B cell (primary cell): ENCODE results near the gene NBAS. TPM values are rescaled to one million over a fixed set of nuclear protein-coding genes. Genes with fewer than 3 reads are reported as not detected.
"Not testable (repeated sequence)": the region's sequence is repeated elsewhere in the genome, so short reads cannot be mapped to it uniquely, and the experiment has no call there.

Experiments used
- ATAC-seq: fragments of 200-7000 bp; cut with Tn5 transposase; one replicate; pipeline ENCODE4 v1.10.0; 2021; ENCODE audit warnings: low read depth, mild to moderate bottlenecking, moderate number of reproducible peaks, moderate library complexity
- CTCF ChIA-PET: fragments of 350-600 bp; sonication (Branson Sonifier 250); formaldehyde crosslinking; loops from one replicate; lab custom pipeline; 2021; ENCODE audit warnings: antibody characterized with exemption, inconsistent platforms; lab: Charles Lee
- POLR2A ChIA-PET: fragments of 350-600 bp; sonication (Branson Sonifier 250); formaldehyde crosslinking; loops from one replicate; lab custom pipeline; 2021; ENCODE audit warnings: antibody characterized with exemption; lab: Charles Lee
- DNase-seq: peaks from one replicate; pipeline ENCODE4 v3.0.0; 2013
- H2AFZ ChIP-seq: 2 replicates; pipeline ENCODE4 v1.6.1; 2012; ENCODE audit warnings: mild to moderate bottlenecking, low read depth, low read length; ENCODE audit not compliant: insufficient read depth, poor library complexity, severe bottlenecking
- H3K27ac ChIP-seq, 2 donors: 1 replicate in 1 of 2; 2 replicates in 1 of 2; pipeline ENCODE4 v1.5.1; 2012 to 2013; ENCODE audit warnings: low read length in 2 of 2, mild to moderate bottlenecking in 2 of 2, moderate library complexity in 1 of 2
- H3K27me3 ChIP-seq, 4 experiments: fragments of 200-600 bp in 1 of 4; sonication (generic) in 1 of 4; replicated peaks in 1 of 4; 1 replicate in 2 of 4; 2 replicates in 2 of 4; pipeline versions ENCODE4 v1.6.1 to v1.7.0; 2013 to 2016; ENCODE audit warnings: low read length in 3 of 4, mild to moderate bottlenecking in 2 of 4, mixed read lengths in 1 of 4, moderate library complexity in 1 of 4; ENCODE audit not compliant: insufficient read depth in 4 of 4, control insufficient read depth in 3 of 4; ENCODE audit errors: control extremely low read depth in 1 of 4
- H3K36me3 ChIP-seq, 2 experiments: replicated peaks in 1 of 2; 1 replicate in 1 of 2; 2 replicates in 1 of 2; pipeline versions ENCODE4 v1.6.1 to v1.7.1; 2013; ENCODE audit warnings: low read length in 1 of 2; ENCODE audit not compliant: insufficient read depth in 2 of 2, control insufficient read depth in 1 of 2; ENCODE audit errors: control extremely low read depth in 1 of 2, extremely low read depth in 1 of 2
- H3K4me1 ChIP-seq, 2 donors: fragments of 200-600 bp in 1 of 2; sonication (generic) in 1 of 2; 1 replicate in 1 of 2; 2 replicates in 1 of 2; pipeline versions ENCODE4 v1.5.1 to v1.6.1; 2013 to 2017; ENCODE audit warnings: low read length in 2 of 2; ENCODE audit not compliant: control insufficient read depth in 2 of 2, insufficient read depth in 2 of 2
- H3K4me2 ChIP-seq: replicated peaks from 2 replicates; pipeline ENCODE3; 2012; ENCODE audit warnings: mild to moderate bottlenecking, low read depth, low read length; ENCODE audit not compliant: poor library complexity, severe bottlenecking
- H3K4me3 ChIP-seq, 5 experiments: fragments of 200-600 bp in 1 of 5; sonication (generic) in 1 of 5; 1 replicate in 3 of 5; 2 replicates in 2 of 5; pipeline versions ENCODE4 v1.5.1 to v1.7.0; 2011 to 2016; ENCODE audit warnings: low read length in 4 of 5, mild to moderate bottlenecking in 4 of 5, low read depth in 2 of 5, control low read depth in 1 of 5, moderate library complexity in 1 of 5; ENCODE audit not compliant: insufficient read depth in 1 of 5; ENCODE audit errors: control extremely low read depth in 1 of 5, extremely low read depth in 1 of 5
- H3K79me2 ChIP-seq: fragments of 200-600 bp; sonication (generic); one replicate; pipeline ENCODE4 v1.6.0; 2016; ENCODE audit warnings: low read length; ENCODE audit not compliant: control insufficient read depth, insufficient read depth
- H3K9ac ChIP-seq: fragments of 200-600 bp; sonication (generic); 2 replicates; pipeline ENCODE4 v1.6.1; 2017; ENCODE audit warnings: mild to moderate bottlenecking, low read length, moderate library complexity
- H3K9me3 ChIP-seq, 3 donors: one replicate each; pipeline versions ENCODE4 v1.6.1 to v1.7.1; 2013; ENCODE audit warnings: low read length in 2 of 3; ENCODE audit not compliant: control insufficient read depth in 2 of 3, insufficient read depth in 1 of 3; ENCODE audit errors: control extremely low read depth in 1 of 3
- H4K20me1 ChIP-seq: 2 replicates; pipeline ENCODE4 v1.6.0; 2012; ENCODE audit warnings: mild to moderate bottlenecking, low read length; ENCODE audit not compliant: insufficient read depth, control insufficient read depth, poor library complexity, severe bottlenecking
- H3K27ac Mint-ChIP-seq: one replicate; pipeline ENCODE4 v1.8.0; 2021; ENCODE audit warnings: mixed read lengths
- H3K27me3 Mint-ChIP-seq: one replicate; pipeline ENCODE4 v1.8.0; 2021; ENCODE audit warnings: mixed read lengths
- H3K4me1 Mint-ChIP-seq: one replicate; pipeline ENCODE4 v1.8.0; 2021; ENCODE audit warnings: mixed read lengths
- H3K4me3 Mint-ChIP-seq: one replicate; pipeline ENCODE4 v1.8.0; 2021; ENCODE audit warnings: mixed read lengths
- H3K9me3 Mint-ChIP-seq: one replicate; pipeline ENCODE4 v1.8.0; 2022; ENCODE audit warnings: mixed read lengths; ENCODE audit not compliant: insufficient read depth
- EZH2 ChIP-seq: IDR thresholded peaks from 2 replicates; pipeline ENCODE4 v1.6.1; 2012; ENCODE audit warnings: borderline replicate concordance, low read depth, mild to moderate bottlenecking, moderate library complexity, low read length; ENCODE audit not compliant: insufficient read depth, poor library complexity, severe bottlenecking
- WGBS: methylation state at CpG from one replicate; pipeline ENCODE4 v1.1.5; 2013; ENCODE audit warnings: missing lambda C conversion rate; ENCODE audit not compliant: insufficient coverage; 5-methylcytosine and 5-hydroxymethylcytosine counted together
- intact Hi-C: fragments of 100-400 bp; cut with micrococcal nuclease; formaldehyde crosslinking; loops from one replicate; pipeline ENCODE4 v1.10.0; 2022
- polyA plus RNA-seq: library from polyadenylated mRNA; depleted of rRNA; stranded (reverse); fragments of >200 nt; gene quantifications from 2 replicates; pipeline ENCODE4 v1.2.3, GENCODE V29; 2012
- total RNA-seq, 2 donors: library from RNA; stranded (reverse); fragments of 120-200 nt in 1 of 2; gene quantifications; 1 replicate in 1 of 2; 2 replicates in 1 of 2; pipeline versions ENCODE4 v1.2.3 to v1.2.4, GENCODE V29; 2013 to 2022
- TF ChIP-seq, protein P1 (sequence below): fragments of 200-600 bp; IDR thresholded peaks from one replicate; pipeline ENCODE4 v1.8.0; 2022; ENCODE audit warnings: antibody characterized with exemption, mild to moderate bottlenecking

The NBAS gene
- total and polyA plus RNA-seq, 2 donors (not counting 1 experiment from before 2014, with no cell fraction given) = 10.6 to 37.3 TPM

DNA sequence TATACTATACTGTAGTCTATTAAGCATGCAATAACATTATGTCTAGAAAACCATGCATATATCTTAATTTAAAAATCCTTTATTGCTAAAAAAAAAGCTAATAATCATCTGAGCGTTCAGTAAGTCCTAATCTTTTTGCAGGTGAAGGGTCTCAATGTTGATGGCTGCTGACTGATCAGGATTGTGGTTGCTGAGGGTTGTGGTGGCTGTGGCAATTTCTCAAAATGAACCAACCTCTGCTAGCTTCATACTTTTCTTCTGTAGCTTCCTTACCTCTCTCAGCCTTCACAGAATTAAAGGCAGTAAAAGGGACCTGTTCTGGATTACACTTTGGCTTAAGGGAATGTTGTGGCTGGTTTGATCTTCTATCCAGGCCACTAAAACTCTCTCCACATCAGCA, 235.8 kb downstream of the NBAS start:
- no peak for TF ChIP-seq EZH2
- TF ChIP-seq, protein P1, sequence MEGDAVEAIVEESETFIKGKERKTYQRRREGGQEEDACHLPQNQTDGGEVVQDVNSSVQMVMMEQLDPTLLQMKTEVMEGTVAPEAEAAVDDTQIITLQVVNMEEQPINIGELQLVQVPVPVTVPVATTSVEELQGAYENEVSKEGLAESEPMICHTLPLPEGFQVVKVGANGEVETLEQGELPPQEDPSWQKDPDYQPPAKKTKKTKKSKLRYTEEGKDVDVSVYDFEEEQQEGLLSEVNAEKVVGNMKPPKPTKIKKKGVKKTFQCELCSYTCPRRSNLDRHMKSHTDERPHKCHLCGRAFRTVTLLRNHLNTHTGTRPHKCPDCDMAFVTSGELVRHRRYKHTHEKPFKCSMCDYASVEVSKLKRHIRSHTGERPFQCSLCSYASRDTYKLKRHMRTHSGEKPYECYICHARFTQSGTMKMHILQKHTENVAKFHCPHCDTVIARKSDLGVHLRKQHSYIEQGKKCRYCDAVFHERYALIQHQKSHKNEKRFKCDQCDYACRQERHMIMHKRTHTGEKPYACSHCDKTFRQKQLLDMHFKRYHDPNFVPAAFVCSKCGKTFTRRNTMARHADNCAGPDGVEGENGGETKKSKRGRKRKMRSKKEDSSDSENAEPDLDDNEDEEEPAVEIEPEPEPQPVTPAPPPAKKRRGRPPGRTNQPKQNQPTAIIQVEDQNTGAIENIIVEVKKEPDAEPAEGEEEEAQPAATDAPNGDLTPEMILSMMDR = no peak
- Histone ChIP-seq H3K4me1 (no peaks in the 10 kb centered on the region), H3K9ac (no peak overlapping the region), H4K20me1 (no peaks in the 10 kb centered on the region), H3K79me2 (no peaks in the 10 kb centered on the region), H2AFZ (no peak overlapping the region), H3K36me3 (peaks cover 17 to 24% of the 10 kb centered on the region in 2 experiments), H3K27ac (no peak overlapping the region), H3K27me3 (no peaks in the 10 kb centered on the region), H3K9me3 (no peaks in the 10 kb centered on the region), H3K4me3 (no peak overlapping the region), H3K4me2 (no peak overlapping the region)
- no peaks in the 10 kb centered on the region for H3K4me1 Mint-ChIP-seq
- intact Hi-C loops = no loop called here
- H3K9me3 Mint-ChIP-seq = peaks cover 2% of the 10 kb centered on the region
- no CpG with 5 or more reads among the region's 1 CpG for WGBS
- H3K27ac Mint-ChIP-seq = no peak overlapping the region
- H3K27me3 Mint-ChIP-seq = no peaks in the 10 kb centered on the region
- CTCF ChIA-PET = no interaction called here
- ATAC-seq (no peak), DNase-seq (no peak)
- H3K4me3 Mint-ChIP-seq = no peak overlapping the region
- POLR2A ChIA-PET = no interaction called here

DNA sequence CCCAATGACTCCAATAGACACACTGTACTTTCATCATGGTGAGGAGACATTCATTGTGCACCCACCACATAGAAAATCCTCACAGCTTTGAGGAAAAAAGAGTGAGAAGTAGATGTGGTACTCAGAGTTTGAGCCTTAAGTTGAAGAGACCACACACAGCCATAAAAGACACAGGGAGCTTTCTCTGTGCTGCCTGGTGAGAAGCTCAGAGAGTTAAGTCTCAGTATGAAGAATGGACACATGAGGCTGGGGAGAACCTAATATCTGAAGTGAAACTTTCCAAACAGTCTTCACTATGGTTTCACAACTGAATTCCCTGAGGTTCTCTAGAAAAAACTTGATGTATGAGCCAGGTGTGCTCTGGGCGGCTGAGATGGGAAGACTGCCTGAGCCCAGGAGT, 237.9 kb downstream of the NBAS start:
- ChIA-PET CTCF (no interaction called here), POLR2A (no interaction called here)
- ATAC-seq (no peak), DNase-seq (no peak)
- intact Hi-C loops = no loop called here
- no peak overlapping the region for H3K4me3 Mint-ChIP-seq
- Histone ChIP-seq H3K36me3 (peaks cover 8 to 16% of the 10 kb centered on the region in 2 experiments), H3K4me2 (no peak overlapping the region), H3K9ac (no peak overlapping the region), H3K9me3 (no peaks in the 10 kb centered on the region), H3K4me1 (no peaks in the 10 kb centered on the region), H3K27me3 (no peaks in the 10 kb centered on the region), H3K4me3 (no peak overlapping the region), H4K20me1 (no peaks in the 10 kb centered on the region), H2AFZ (no peak overlapping the region), H3K79me2 (no peaks in the 10 kb centered on the region), H3K27ac (no peak overlapping the region)
- no peaks in the 10 kb centered on the region for H3K4me1 Mint-ChIP-seq
- H3K27ac Mint-ChIP-seq = no peak overlapping the region
- peaks cover 12% of the 10 kb centered on the region for H3K9me3 Mint-ChIP-seq
- TF ChIP-seq, protein P1 = no peak
- TF ChIP-seq EZH2 = no peak
- WGBS = no CpG with 5 or more reads among the region's 1 CpG
- no peaks in the 10 kb centered on the region for H3K27me3 Mint-ChIP-seq

DNA sequence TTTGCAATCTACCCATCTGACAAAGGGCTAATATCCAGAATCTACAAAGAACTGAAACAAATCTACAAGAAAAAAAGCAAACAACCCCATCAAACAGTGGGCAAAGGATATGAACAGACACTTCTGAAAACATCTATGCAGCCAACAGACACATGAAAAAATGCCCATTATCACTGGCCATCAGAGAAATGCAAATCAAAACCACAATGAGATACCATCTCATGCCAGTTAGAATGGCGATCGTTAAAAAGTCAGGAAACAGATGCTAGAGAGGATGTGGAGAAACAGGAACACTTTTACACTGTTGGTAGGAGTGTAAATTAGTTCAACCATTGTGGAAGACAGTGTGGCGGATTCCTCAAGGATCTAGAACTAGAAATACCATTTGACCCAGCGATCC, 239.7 kb downstream of the NBAS start:
- H3K79me2 ChIP-seq, H3K27ac ChIP-seq, H3K4me3 Mint-ChIP-seq, H4K20me1 ChIP-seq, H3K27me3 Mint-ChIP-seq, ATAC-seq, POLR2A ChIA-PET, intact Hi-C loops, H3K27ac Mint-ChIP-seq, H3K9ac ChIP-seq, H3K4me1 Mint-ChIP-seq, DNase-seq, H3K36me3 ChIP-seq, H3K9me3 ChIP-seq, H3K27me3 ChIP-seq, H3K4me1 ChIP-seq, H2AFZ ChIP-seq, CTCF ChIA-PET, H3K4me2 ChIP-seq, H3K4me3 ChIP-seq: not testable (repeated sequence)
- H3K9me3 Mint-ChIP-seq = peaks cover 15% of the 10 kb centered on the region
- no CpG with 5 or more reads among the region's 4 CpGs for WGBS
